ENCODE data around the gene PDGFRB. TPM values are rescaled to one million over a fixed set of nuclear protein-coding genes. Genes with fewer than 3 reads are reported as not detected.

PDGFRB gene
- total RNA-seq, 1 experiment from 2014 or later: 0.34 TPM

GRCh38 chr5:150146235-150146634 is 9.4 kb downstream of the PDGFRB start:
- Histone ChIP-seq H3K4me3 (replicated peaks in 1 of 2; ENCODE audit: low read depth in 1 of 2, low read length in 2 of 2) (no peak overlapping the region), H3K9ac (ENCODE audit: low read length) (no peak overlapping the region), H3K4me2 (ENCODE audit: low read length) (no peak overlapping the region), H4K20me1 (ENCODE audit: insufficient read depth) (no peaks in the 10 kb centered on the region), H3K27me3 (ENCODE audit: insufficient read depth, low read length) (no peaks in the 10 kb centered on the region), H3K79me2 (ENCODE audit: insufficient read depth, low read length) (no peaks in the 10 kb centered on the region), H2AFZ (ENCODE audit: low read depth, low read length, poor library complexity, severe bottlenecking) (no peak overlapping the region), H3K9me2 (ENCODE audit: insufficient read depth) (no peaks in the 10 kb centered on the region), H3K27ac (ENCODE audit: low read depth, low read length) (no peak overlapping the region), H3K4me1 (ENCODE audit: control insufficient read depth in 1 of 2, insufficient read depth in 2 of 2, low read length in 2 of 2) (peaks cover 0 to 21% of the 10 kb centered on the region in 2 experiments; a peak in 2 of 4 replicates), H3K36me3 (ENCODE audit: control insufficient read depth in 1 of 2, insufficient read depth in 2 of 2, low read length in 2 of 2) (no peaks in the 10 kb centered on the region), H3K9me3 (ENCODE audit: control insufficient read depth in 1 of 2, insufficient read depth in 1 of 2, low read depth in 1 of 2, low read length in 2 of 2) (no peaks in the 10 kb centered on the region)
- RAD21 ChIA-PET (ENCODE audit: low non-redundant PET in 1 of 2, low total read pairs in 2 of 2, uncharacterized antibody in 2 of 2, unreplicated experiment in 2 of 2): no interaction called here
- no peak for ATAC-seq
- intact Hi-C loops (cut with micrococcal nuclease): no loop called here
- DNase-seq (ENCODE audit: low read depth, low spot score): no peak
- no TSS peak for BruUV-seq (replicated peaks)
- POLR2A ChIA-PET: no interaction called here
- CTCF ChIA-PET: no interaction called here
- no peak for TF ChIP-seq ZFX (IDR thresholded peaks at IDR 0.05)
- no peak for TF ChIP-seq ZNF274 (IDR thresholded peaks at IDR 0.05; ENCODE audit: low read depth, low read length)
- TF ChIP-seq, protein P1, sequence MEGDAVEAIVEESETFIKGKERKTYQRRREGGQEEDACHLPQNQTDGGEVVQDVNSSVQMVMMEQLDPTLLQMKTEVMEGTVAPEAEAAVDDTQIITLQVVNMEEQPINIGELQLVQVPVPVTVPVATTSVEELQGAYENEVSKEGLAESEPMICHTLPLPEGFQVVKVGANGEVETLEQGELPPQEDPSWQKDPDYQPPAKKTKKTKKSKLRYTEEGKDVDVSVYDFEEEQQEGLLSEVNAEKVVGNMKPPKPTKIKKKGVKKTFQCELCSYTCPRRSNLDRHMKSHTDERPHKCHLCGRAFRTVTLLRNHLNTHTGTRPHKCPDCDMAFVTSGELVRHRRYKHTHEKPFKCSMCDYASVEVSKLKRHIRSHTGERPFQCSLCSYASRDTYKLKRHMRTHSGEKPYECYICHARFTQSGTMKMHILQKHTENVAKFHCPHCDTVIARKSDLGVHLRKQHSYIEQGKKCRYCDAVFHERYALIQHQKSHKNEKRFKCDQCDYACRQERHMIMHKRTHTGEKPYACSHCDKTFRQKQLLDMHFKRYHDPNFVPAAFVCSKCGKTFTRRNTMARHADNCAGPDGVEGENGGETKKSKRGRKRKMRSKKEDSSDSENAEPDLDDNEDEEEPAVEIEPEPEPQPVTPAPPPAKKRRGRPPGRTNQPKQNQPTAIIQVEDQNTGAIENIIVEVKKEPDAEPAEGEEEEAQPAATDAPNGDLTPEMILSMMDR (IDR thresholded peaks at IDR 0.05 in 2 of 3, conservative IDR thresholded peaks at IDR 0.05 in 1 of 3; ENCODE audit: borderline replicate concordance in 1 of 3, insufficient read depth in 1 of 3, low read depth in 2 of 3, low read length in 2 of 3): no peak
- no peak for TF ChIP-seq CBX3 (IDR thresholded peaks at IDR 0.05; ENCODE audit: low read depth)
- no peak for TF ChIP-seq RAD21 (IDR thresholded peaks at IDR 0.05; ENCODE audit: low read depth)
- TF ChIP-seq SRF (IDR thresholded peaks at IDR 0.05; ENCODE audit: low read depth): no peak
- no peak for TF ChIP-seq JUND (IDR thresholded peaks at IDR 0.05)
- no peak for TF ChIP-seq POLR2AphosphoS5 (IDR thresholded peaks at IDR 0.05; ENCODE audit: low read depth, low read length)
- no peak for TF ChIP-seq POLR2A (IDR thresholded peaks at IDR 0.05; ENCODE audit: borderline replicate concordance, extremely low read depth, insufficient read depth, insufficient read length)
- TF ChIP-seq, protein P2, sequence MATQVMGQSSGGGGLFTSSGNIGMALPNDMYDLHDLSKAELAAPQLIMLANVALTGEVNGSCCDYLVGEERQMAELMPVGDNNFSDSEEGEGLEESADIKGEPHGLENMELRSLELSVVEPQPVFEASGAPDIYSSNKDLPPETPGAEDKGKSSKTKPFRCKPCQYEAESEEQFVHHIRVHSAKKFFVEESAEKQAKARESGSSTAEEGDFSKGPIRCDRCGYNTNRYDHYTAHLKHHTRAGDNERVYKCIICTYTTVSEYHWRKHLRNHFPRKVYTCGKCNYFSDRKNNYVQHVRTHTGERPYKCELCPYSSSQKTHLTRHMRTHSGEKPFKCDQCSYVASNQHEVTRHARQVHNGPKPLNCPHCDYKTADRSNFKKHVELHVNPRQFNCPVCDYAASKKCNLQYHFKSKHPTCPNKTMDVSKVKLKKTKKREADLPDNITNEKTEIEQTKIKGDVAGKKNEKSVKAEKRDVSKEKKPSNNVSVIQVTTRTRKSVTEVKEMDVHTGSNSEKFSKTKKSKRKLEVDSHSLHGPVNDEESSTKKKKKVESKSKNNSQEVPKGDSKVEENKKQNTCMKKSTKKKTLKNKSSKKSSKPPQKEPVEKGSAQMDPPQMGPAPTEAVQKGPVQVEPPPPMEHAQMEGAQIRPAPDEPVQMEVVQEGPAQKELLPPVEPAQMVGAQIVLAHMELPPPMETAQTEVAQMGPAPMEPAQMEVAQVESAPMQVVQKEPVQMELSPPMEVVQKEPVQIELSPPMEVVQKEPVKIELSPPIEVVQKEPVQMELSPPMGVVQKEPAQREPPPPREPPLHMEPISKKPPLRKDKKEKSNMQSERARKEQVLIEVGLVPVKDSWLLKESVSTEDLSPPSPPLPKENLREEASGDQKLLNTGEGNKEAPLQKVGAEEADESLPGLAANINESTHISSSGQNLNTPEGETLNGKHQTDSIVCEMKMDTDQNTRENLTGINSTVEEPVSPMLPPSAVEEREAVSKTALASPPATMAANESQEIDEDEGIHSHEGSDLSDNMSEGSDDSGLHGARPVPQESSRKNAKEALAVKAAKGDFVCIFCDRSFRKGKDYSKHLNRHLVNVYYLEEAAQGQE (IDR thresholded peaks at IDR 0.05; ENCODE audit: low read depth): no peak
- no peak for TF ChIP-seq FOSL1 (IDR thresholded peaks at IDR 0.05; ENCODE audit: low read depth)
- TF ChIP-seq TCF7L2 (IDR thresholded peaks at IDR 0.05; ENCODE audit: borderline replicate concordance, extremely low read depth, insufficient read depth, insufficient read length): no peak
- TF ChIP-seq CEBPB (IDR thresholded peaks at IDR 0.05; ENCODE audit: low read depth): no peak
- no peak for TF ChIP-seq EGR1 (IDR thresholded peaks at IDR 0.05; ENCODE audit: low read depth)
- TF ChIP-seq EZH2 (IDR thresholded peaks at IDR 0.05): no peak

All from HCT116 (cell line).